ENCODE results near the gene VAPA.

The VAPA gene

DNA sequence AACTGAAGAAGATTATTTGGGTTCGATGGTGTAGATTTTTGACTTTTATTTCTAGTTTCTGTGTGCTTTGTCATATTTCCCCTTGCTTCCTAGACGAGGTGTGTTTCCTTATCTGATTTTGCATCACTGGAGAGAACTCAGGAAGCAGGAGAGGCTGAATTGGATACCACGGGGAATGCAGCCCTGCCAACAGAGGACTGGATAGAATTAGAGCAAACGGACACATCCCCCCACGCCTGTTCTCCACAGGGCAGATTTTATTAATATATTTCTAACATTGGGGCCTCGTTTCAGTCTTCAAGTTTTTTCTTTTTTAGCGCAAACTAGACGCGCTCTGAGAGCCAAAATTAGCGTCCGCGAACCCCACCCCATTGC is 678 bp upstream of the VAPA start:
- no peak for TF ChIP-seq CTCF (conservative IDR thresholded peaks at IDR 0.05; ENCODE audit: low read depth)
- ChIA-PET CTCF (interaction anchor here (0.8 kb wide), 1 partner anchor 200 kb away, joined by 3 read pairs; no protein-coding TSS in a partner anchor), POLR2A (ENCODE audit: low non-redundant PET) (no interaction called here)

DNA sequence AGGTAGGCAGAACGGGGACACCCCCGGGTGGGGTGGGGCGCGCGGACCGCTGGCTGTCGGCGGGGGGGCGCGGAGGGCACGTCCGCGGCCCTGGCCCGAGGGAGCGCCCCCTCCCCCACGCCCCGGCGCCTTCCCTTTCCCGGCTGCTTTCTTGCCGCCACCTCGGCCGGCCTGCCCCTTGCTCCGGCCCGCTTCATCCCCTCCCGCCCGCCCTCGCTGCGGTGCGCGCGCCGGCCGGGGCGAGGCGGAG is 443 bp downstream of the VAPA start:
- ChIA-PET CTCF (interaction anchor here (1.5 kb wide), 1 partner anchor 339 kb away, joined by 5 read pairs; no protein-coding TSS in a partner anchor), POLR2A (ENCODE audit: low non-redundant PET) (no interaction called here)
- TF ChIP-seq CTCF (conservative IDR thresholded peaks at IDR 0.05; ENCODE audit: low read depth): no peak
- no peak for DNase-seq (ENCODE audit: low spot score)
- peak overlapping the region; percentile 97 for H3K27ac ChIP-seq

More for the DNA sequence above, 678 bp upstream of the VAPA start:
- no peak for DNase-seq (ENCODE audit: low spot score)
- H3K27ac ChIP-seq: peak overlapping the region; percentile 97

- CTCF ChIA-PET: interaction anchor here (0.6 to 1.5 kb wide), 3 partner anchors 107 to 339 kb away, joined by 5 to 6 read pairs (median 6); no protein-coding TSS in a partner anchor
- peak overlapping the region; percentile 97 for H3K27ac ChIP-seq
- DNase-seq (ENCODE audit: low spot score): peak; percentile 74
- POLR2A ChIA-PET (ENCODE audit: low non-redundant PET): no interaction called here
- TF ChIP-seq CTCF (conservative IDR thresholded peaks at IDR 0.05; ENCODE audit: low read depth): no peak
Measured at GRCh38 chr18:9914584-9915290, 921 bp downstream of the VAPA start.

GRCh38 chr18:9915291-9916076 is 1.7 kb downstream of the VAPA start:
- ChIA-PET POLR2A (ENCODE audit: low non-redundant PET) (no interaction called here), CTCF (interaction anchor here (0.6 to 1.5 kb wide), 4 partner anchors 108 to 340 kb away, joined by 5 to 6 read pairs (median 6); no protein-coding TSS in a partner anchor)
- TF ChIP-seq CTCF (conservative IDR thresholded peaks at IDR 0.05; ENCODE audit: low read depth): no peak
- DNase-seq (ENCODE audit: low spot score): no peak
- H3K27ac ChIP-seq: peak overlapping the region; percentile 97

DNA sequence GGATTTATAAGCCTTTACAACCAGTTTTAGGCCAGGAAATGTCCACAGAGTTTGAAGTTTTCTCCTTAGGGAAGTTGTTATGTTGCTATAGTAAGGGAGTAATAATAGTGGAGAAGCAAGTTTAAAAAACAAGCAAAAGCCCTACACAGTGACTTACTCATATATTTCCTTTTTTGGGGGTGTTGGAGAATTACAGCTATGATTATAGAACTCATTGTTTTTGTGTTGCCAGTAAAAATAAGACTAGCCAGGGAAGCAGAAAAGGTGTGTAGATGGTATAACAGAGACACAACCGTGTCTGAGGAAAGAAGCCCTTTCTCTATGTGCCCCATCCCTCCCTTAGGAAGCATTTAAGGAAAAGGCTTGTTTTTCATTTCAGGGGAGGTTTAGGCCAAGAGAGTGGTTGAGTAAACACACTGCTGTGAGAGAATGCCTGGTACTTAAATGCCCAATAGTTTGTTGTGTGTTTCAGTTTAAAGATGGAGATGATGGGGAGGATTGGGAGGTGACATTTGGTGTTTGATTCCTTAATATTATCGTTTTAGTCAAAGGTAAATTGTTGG is 2.3 kb downstream of the VAPA start:
- no peak for DNase-seq (ENCODE audit: low spot score)
- H3K27ac ChIP-seq: no peak overlapping the region
- ChIA-PET POLR2A (ENCODE audit: low non-redundant PET) (no interaction called here), CTCF (no interaction called here)
- no peak for TF ChIP-seq CTCF (conservative IDR thresholded peaks at IDR 0.05; ENCODE audit: low read depth)

- TF ChIP-seq CTCF (conservative IDR thresholded peaks at IDR 0.05; ENCODE audit: low read depth): no peak
- ChIA-PET CTCF (interaction anchor here (0.7 to 1.1 kb wide), 2 partner anchors 304 to 342 kb away, joined by 3 to 4 read pairs; no protein-coding TSS in a partner anchor), POLR2A (ENCODE audit: low non-redundant PET) (no interaction called here)
- DNase-seq (ENCODE audit: low spot score): no peak
- no peak overlapping the region for H3K27ac ChIP-seq
Measured at GRCh38 chr18:9916808-9917207, 3.0 kb downstream of the VAPA start.
